ENCODE measurements around the gene APOO.

DNA sequence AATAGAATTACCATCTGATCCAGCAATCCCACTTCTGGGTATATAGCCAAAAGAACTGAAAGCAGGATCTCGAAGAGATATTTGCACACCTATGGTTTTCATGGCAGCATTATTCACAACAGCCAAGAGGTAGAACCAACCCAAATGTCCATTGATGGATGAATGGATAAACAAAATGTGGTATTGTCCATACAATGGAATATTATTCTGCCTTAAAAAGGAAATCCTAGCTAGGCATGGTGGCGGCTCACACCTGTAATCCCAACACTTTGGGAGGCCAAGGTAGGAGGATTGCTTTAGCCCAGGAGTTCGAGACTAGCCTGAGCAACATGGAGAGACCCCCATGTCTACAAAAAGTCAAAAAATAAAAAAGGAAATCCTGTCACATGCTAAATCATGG, 97.5 kb downstream of the APOO start:
- no peak for TF ChIP-seq EZH2 (IDR thresholded peaks at IDR 0.05; ENCODE audit: insufficient read depth, low read length)
- TF ChIP-seq, protein P1, sequence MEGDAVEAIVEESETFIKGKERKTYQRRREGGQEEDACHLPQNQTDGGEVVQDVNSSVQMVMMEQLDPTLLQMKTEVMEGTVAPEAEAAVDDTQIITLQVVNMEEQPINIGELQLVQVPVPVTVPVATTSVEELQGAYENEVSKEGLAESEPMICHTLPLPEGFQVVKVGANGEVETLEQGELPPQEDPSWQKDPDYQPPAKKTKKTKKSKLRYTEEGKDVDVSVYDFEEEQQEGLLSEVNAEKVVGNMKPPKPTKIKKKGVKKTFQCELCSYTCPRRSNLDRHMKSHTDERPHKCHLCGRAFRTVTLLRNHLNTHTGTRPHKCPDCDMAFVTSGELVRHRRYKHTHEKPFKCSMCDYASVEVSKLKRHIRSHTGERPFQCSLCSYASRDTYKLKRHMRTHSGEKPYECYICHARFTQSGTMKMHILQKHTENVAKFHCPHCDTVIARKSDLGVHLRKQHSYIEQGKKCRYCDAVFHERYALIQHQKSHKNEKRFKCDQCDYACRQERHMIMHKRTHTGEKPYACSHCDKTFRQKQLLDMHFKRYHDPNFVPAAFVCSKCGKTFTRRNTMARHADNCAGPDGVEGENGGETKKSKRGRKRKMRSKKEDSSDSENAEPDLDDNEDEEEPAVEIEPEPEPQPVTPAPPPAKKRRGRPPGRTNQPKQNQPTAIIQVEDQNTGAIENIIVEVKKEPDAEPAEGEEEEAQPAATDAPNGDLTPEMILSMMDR (IDR thresholded peaks at IDR 0.05; ENCODE audit: insufficient read depth, low read depth, low read length) = no peak
